DMS79 treated with DMSO at 0.1 percent for 48 hours (cell line): ENCODE data around the gene ATP6V1C2.
"Not testable (repeated sequence)": the region's sequence is repeated elsewhere in the genome, so short reads cannot be mapped to it uniquely, and the experiment has no call there.

Source experiments
- DNase-seq: peaks from one replicate; lab custom pipeline; 2025; lab: John Stamatoyannopoulos, UW

ATP6V1C2 gene

GRCh38 chr2:10770956-10771750 is 49.7 kb downstream of the ATP6V1C2 start:
- DNase-seq, result no peak

- no peak for DNase-seq
These were observed 50.4 kb downstream of the ATP6V1C2 start for GRCh38 chr2:10771786-10772185.

GRCh38 chr2:10772201-10772867 is 50.9 kb downstream of the ATP6V1C2 start:
- DNase-seq, result no peak

- no peak for DNase-seq
These were observed 51.4 kb downstream of the ATP6V1C2 start for GRCh38 chr2:10772868-10773215.

GRCh38 chr2:10773821-10774341 is 52.5 kb downstream of the ATP6V1C2 start:
- DNase-seq, result no peak

GRCh38 chr2:10774394-10774793 is 53.0 kb downstream of the ATP6V1C2 start:
- DNase-seq, result no peak

- no peak for DNase-seq
These were observed 53.8 kb downstream of the ATP6V1C2 start for GRCh38 chr2:10775021-10775780.

- DNase-seq, result no peak
These were observed 54.4 kb downstream of the ATP6V1C2 start for GRCh38 chr2:10775831-10776230.

GRCh38 chr2:10776231-10776977 is 55.0 kb downstream of the ATP6V1C2 start:
- no peak for DNase-seq

GRCh38 chr2:10777111-10777841 is 55.8 kb downstream of the ATP6V1C2 start:
- DNase-seq, result no peak

- DNase-seq, result no peak
These were observed 56.7 kb downstream of the ATP6V1C2 start for GRCh38 chr2:10777842-10778723.

GRCh38 chr2:10778724-10779115 is 57.3 kb downstream of the ATP6V1C2 start:
- DNase-seq, result no peak

GRCh38 chr2:10779776-10780490 is 58.5 kb downstream of the ATP6V1C2 start:
- no peak for DNase-seq

GRCh38 chr2:10780491-10780820 is 59.0 kb downstream of the ATP6V1C2 start:
- no peak for DNase-seq

GRCh38 chr2:10780821-10781220 is 59.4 kb downstream of the ATP6V1C2 start:
- not testable (repeated sequence) for DNase-seq

GRCh38 chr2:10781746-10782145 is 60.3 kb downstream of the ATP6V1C2 start:
- no peak for DNase-seq

GRCh38 chr2:10783421-10783820 is 62.0 kb downstream of the ATP6V1C2 start:
- DNase-seq, result no peak

- DNase-seq, result no peak
These were observed 63.3 kb downstream of the ATP6V1C2 start for GRCh38 chr2:10784719-10785118.

- no peak for DNase-seq
These were observed 63.8 kb downstream of the ATP6V1C2 start for GRCh38 chr2:10785260-10785659.
